Neural cell (in vitro differentiated cells): ENCODE measurements around the gene OPN4. TPM values are rescaled to one million over a fixed set of nuclear protein-coding genes. Genes with fewer than 3 reads are reported as not detected.

Source experiments
- H2AFZ ChIP-seq: fragments of 200-600, 300-800 bp; sonication (generic), shearing (Covaris generic); 2 replicates; pipeline ENCODE4 v1.6.0; 2014; ENCODE audit warnings: low read depth, mild to moderate bottlenecking, antibody characterized with exemption, low read length, moderate library complexity
- H3F3A ChIP-seq: fragments of 200-600 bp; shearing (Covaris generic); 2 replicates; pipeline ENCODE4 v1.6.1; 2016; ENCODE audit warnings: mild to moderate bottlenecking, moderate library complexity, mixed read lengths, antibody characterized with exemption, low read length; ENCODE audit not compliant: insufficient read depth, poor library complexity, severe bottlenecking
- H3K27ac ChIP-seq: fragments of 200-600, 300-800 bp; sonication (generic), shearing (Covaris generic); 2 replicates; pipeline ENCODE4 v1.5.1; 2014; ENCODE audit warnings: mild to moderate bottlenecking, low read length, moderate library complexity
- H3K27me3 ChIP-seq: fragments of 300-800, 200-600 bp; sonication (generic), shearing (Covaris generic); 2 replicates; pipeline ENCODE4 v1.6.0; 2014; ENCODE audit warnings: mild to moderate bottlenecking, low read depth, low read length, moderate library complexity; ENCODE audit not compliant: insufficient read depth
- H3K36me3 ChIP-seq: fragments of 300-800, 200-600 bp; sonication (generic), shearing (Covaris generic); 2 replicates; pipeline ENCODE4 v1.5.1; 2014; ENCODE audit warnings: mild to moderate bottlenecking, antibody characterized with exemption, low read length, moderate library complexity; ENCODE audit not compliant: insufficient read depth
- H3K4me2 ChIP-seq: fragments of 300-800, 200-600 bp; sonication (generic), shearing (Covaris generic); 2 replicates; pipeline ENCODE4 v1.6.0; 2014; ENCODE audit warnings: mild to moderate bottlenecking, low read length
- H3K4me3 ChIP-seq: fragments of 300-800, 200-600 bp; sonication (generic), shearing (Covaris generic); 2 replicates; pipeline ENCODE4 v1.5.1; 2014; ENCODE audit warnings: mild to moderate bottlenecking, low read length, moderate library complexity
- H3K79me2 ChIP-seq: fragments of 200-600 bp; shearing (Covaris generic); replicated peaks from 2 replicates; pipeline ENCODE4 v1.6.0; 2014; ENCODE audit warnings: mild to moderate bottlenecking, low read length, moderate library complexity; ENCODE audit not compliant: insufficient read depth
- H3K9ac ChIP-seq: fragments of 300-800, 200-600 bp; sonication (generic), shearing (Covaris generic); 2 replicates; pipeline ENCODE4 v1.6.1; 2016; ENCODE audit warnings: mild to moderate bottlenecking, low read length, mixed read lengths
- H3K9me2 ChIP-seq: fragments of 200-600 bp; shearing (Covaris generic); 2 replicates; pipeline ENCODE4 v1.6.1; 2016; ENCODE audit warnings: mild to moderate bottlenecking, low read length, mixed read lengths; ENCODE audit not compliant: insufficient read depth
- H3K9me3 ChIP-seq: fragments of 200-600, 300-800 bp; sonication (generic), shearing (Covaris generic); 2 replicates; pipeline ENCODE4 v1.6.1; 2016; ENCODE audit warnings: mild to moderate bottlenecking, mixed run types, low read length, moderate library complexity, mixed read lengths
- H4K20me1 ChIP-seq: fragments of 200-600 bp; shearing (Covaris generic); 2 replicates; pipeline ENCODE4 v1.6.1; 2016; ENCODE audit warnings: mild to moderate bottlenecking, mixed run types; ENCODE audit not compliant: insufficient read depth
- EP300 ChIP-seq: fragments of 450-650 bp; conservative IDR thresholded peaks from 2 replicates; pipeline ENCODE4 v1.6.1; 2014; ENCODE audit warnings: antibody characterized with exemption, mild to moderate bottlenecking, moderate library complexity; ENCODE audit not compliant: poor library complexity, severe bottlenecking
- EZH2 ChIP-seq: fragments of 200-600, 300-800 bp; shearing (Covaris generic), sonication (generic); IDR thresholded peaks from 2 replicates; pipeline ENCODE4 v1.6.1; 2014; ENCODE audit warnings: antibody characterized with exemption, low read length, borderline replicate concordance, mild to moderate bottlenecking; ENCODE audit not compliant: insufficient read depth, poor library complexity, severe bottlenecking
- MXI1 ChIP-seq: fragments of 450-650 bp; conservative IDR thresholded peaks from 2 replicates; pipeline ENCODE4 v1.6.1; 2014; ENCODE audit warnings: antibody characterized with exemption, mild to moderate bottlenecking; ENCODE audit not compliant: poor library complexity, severe bottlenecking
- POLR2AphosphoS5 ChIP-seq: IDR thresholded peaks from 2 replicates; pipeline ENCODE4 v1.6.1; 2012
- RAD21 ChIP-seq: fragments of 450-650 bp; conservative IDR thresholded peaks from 2 replicates; pipeline ENCODE4 v1.6.1; 2014; ENCODE audit warnings: antibody characterized with exemption, mild to moderate bottlenecking, moderate library complexity
- SMC3 ChIP-seq: fragments of 450-650 bp; conservative IDR thresholded peaks from 2 replicates; pipeline ENCODE4 v1.6.1; 2014; ENCODE audit warnings: antibody characterized with exemption, mild to moderate bottlenecking, moderate library complexity; ENCODE audit not compliant: poor library complexity
- TAF1 ChIP-seq: IDR thresholded peaks from 2 replicates; pipeline ENCODE4 v1.6.1; 2012; ENCODE audit warnings: low read depth
- polyA plus RNA-seq: library from polyadenylated mRNA; depleted of rRNA; stranded (reverse); fragments of >200 nt; gene quantifications from 2 replicates; pipeline ENCODE4 v1.2.3, GENCODE V29; 2014
- TF ChIP-seq, protein P1 (sequence below): fragments of 450-650 bp; IDR thresholded peaks from 2 replicates; pipeline ENCODE4 v1.5.1; 2014; ENCODE audit warnings: antibody characterized with exemption, mild to moderate bottlenecking, moderate library complexity; ENCODE audit not compliant: poor library complexity, severe bottlenecking
- TF ChIP-seq, protein P2 (sequence below): IDR thresholded peaks from 2 replicates; pipeline ENCODE4 v1.6.1; 2012; ENCODE audit warnings: borderline replicate concordance

OPN4 gene
- polyA plus RNA-seq, 1 donor from 2014 or later: not detected

- no peak overlapping the region for H2AFZ ChIP-seq
- no peaks in the 10 kb centered on the region for H4K20me1 ChIP-seq
- no peaks in the 10 kb centered on the region for H3K79me2 ChIP-seq
- no peaks in the 10 kb centered on the region for H3K36me3 ChIP-seq
- H3K9me2 ChIP-seq: no peaks in the 10 kb centered on the region
- H3K4me3 ChIP-seq: no peak overlapping the region
- no peak overlapping the region for H3K4me2 ChIP-seq
- no peaks in the 10 kb centered on the region for H3K27me3 ChIP-seq
- no peak overlapping the region for H3K27ac ChIP-seq
- TF ChIP-seq TAF1 (no peak), SMC3 (no peak), EZH2 (no peak), POLR2AphosphoS5 (no peak), RAD21 (no peak), MXI1 (no peak), EP300 (no peak)
- TF ChIP-seq, protein P1, sequence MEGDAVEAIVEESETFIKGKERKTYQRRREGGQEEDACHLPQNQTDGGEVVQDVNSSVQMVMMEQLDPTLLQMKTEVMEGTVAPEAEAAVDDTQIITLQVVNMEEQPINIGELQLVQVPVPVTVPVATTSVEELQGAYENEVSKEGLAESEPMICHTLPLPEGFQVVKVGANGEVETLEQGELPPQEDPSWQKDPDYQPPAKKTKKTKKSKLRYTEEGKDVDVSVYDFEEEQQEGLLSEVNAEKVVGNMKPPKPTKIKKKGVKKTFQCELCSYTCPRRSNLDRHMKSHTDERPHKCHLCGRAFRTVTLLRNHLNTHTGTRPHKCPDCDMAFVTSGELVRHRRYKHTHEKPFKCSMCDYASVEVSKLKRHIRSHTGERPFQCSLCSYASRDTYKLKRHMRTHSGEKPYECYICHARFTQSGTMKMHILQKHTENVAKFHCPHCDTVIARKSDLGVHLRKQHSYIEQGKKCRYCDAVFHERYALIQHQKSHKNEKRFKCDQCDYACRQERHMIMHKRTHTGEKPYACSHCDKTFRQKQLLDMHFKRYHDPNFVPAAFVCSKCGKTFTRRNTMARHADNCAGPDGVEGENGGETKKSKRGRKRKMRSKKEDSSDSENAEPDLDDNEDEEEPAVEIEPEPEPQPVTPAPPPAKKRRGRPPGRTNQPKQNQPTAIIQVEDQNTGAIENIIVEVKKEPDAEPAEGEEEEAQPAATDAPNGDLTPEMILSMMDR: no peak
- TF ChIP-seq, protein P2, sequence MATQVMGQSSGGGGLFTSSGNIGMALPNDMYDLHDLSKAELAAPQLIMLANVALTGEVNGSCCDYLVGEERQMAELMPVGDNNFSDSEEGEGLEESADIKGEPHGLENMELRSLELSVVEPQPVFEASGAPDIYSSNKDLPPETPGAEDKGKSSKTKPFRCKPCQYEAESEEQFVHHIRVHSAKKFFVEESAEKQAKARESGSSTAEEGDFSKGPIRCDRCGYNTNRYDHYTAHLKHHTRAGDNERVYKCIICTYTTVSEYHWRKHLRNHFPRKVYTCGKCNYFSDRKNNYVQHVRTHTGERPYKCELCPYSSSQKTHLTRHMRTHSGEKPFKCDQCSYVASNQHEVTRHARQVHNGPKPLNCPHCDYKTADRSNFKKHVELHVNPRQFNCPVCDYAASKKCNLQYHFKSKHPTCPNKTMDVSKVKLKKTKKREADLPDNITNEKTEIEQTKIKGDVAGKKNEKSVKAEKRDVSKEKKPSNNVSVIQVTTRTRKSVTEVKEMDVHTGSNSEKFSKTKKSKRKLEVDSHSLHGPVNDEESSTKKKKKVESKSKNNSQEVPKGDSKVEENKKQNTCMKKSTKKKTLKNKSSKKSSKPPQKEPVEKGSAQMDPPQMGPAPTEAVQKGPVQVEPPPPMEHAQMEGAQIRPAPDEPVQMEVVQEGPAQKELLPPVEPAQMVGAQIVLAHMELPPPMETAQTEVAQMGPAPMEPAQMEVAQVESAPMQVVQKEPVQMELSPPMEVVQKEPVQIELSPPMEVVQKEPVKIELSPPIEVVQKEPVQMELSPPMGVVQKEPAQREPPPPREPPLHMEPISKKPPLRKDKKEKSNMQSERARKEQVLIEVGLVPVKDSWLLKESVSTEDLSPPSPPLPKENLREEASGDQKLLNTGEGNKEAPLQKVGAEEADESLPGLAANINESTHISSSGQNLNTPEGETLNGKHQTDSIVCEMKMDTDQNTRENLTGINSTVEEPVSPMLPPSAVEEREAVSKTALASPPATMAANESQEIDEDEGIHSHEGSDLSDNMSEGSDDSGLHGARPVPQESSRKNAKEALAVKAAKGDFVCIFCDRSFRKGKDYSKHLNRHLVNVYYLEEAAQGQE: no peak
- H3K9ac ChIP-seq: no peak overlapping the region
- no peaks in the 10 kb centered on the region for H3F3A ChIP-seq
- no peaks in the 10 kb centered on the region for H3K9me3 ChIP-seq
Measured at GRCh38 chr10:86659161-86659691, 4.9 kb downstream of the OPN4 start.

DNA sequence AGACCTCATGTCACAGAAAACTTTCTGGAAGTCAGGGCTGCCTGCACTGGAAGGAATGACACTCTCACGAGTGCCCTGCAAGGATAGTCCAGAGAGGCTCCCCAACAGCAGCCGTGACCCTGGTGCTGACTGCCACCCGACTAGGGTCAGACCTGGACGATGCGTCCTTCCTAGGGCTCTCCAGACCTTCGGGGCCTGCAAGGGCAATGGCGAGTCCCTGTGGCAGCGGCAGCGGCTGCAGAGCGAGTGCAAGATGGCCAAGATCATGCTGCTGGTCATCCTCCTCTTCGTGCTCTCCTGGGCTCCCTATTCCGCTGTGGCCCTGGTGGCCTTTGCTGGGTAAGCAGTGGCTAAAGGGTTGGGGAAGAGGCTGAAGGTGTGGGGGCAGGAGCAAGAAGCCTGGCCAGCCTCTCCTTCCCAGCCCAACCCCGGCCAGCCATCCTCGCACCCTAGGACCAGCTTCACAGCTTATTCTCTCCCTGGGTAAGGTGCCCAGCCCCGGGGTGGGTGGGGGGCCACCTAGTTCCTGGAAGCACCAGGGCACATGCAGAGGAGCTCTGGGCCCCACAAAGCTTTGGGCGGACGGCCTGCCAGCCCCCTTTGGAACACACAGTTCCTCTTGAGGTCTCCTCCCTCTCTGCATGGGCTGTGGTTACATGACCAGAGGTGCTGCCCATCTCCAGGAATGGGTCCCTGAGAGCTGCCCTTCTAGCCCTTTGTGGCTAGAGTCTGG is 5.5 kb downstream of the OPN4 start:
- H3K9me3 ChIP-seq: no peaks in the 10 kb centered on the region
- H2AFZ ChIP-seq: no peak overlapping the region
- H3K27me3 ChIP-seq: no peaks in the 10 kb centered on the region
- no peak overlapping the region for H3K9ac ChIP-seq
- H3K36me3 ChIP-seq: no peaks in the 10 kb centered on the region
- TF ChIP-seq EP300 (no peak), EZH2 (no peak), POLR2AphosphoS5 (no peak)
- TF ChIP-seq, protein P1: no peak
- TF ChIP-seq, protein P2: no peak
- no peaks in the 10 kb centered on the region for H4K20me1 ChIP-seq
- H3K4me3 ChIP-seq: no peak overlapping the region
- no peak overlapping the region for H3K27ac ChIP-seq
- no peaks in the 10 kb centered on the region for H3K9me2 ChIP-seq
- H3K79me2 ChIP-seq: no peaks in the 10 kb centered on the region
- H3F3A ChIP-seq: no peaks in the 10 kb centered on the region
- no peak overlapping the region for H3K4me2 ChIP-seq
